GM13976 (cell line): ENCODE data around the gene PLXDC1.

Source experiments
- DNase-seq: peaks from one replicate; pipeline ENCODE4 v3.0.0; 2012; ENCODE audit warnings: low spot score
- CTCF ChIP-seq: IDR thresholded peaks from 2 replicates; pipeline ENCODE4 v1.5.1; 2012; ENCODE audit warnings: borderline replicate concordance, mild to moderate bottlenecking; ENCODE audit not compliant: insufficient read depth; ENCODE audit errors: extremely low read depth, missing control alignments, control extremely low read depth
- in situ Hi-C: fragments of 300-500 bp; cut with MboI; formaldehyde crosslinking; loops from one replicate; pipeline ENCODE4 v1.12.0; 2022; ENCODE audit warnings: low sequenced_read_pairs, mixed read lengths, inconsistent platforms; ENCODE audit not compliant: unreplicated experiment

PLXDC1 gene

GRCh38 chr17:39150104-39150634, 1.3 kb downstream of the PLXDC1 start:
- TF ChIP-seq CTCF: no peak
- in situ Hi-C loops: loop anchor here (10.0 kb wide), 1 partner anchor 165 kb away; no protein-coding TSS in a partner anchor

DNA sequence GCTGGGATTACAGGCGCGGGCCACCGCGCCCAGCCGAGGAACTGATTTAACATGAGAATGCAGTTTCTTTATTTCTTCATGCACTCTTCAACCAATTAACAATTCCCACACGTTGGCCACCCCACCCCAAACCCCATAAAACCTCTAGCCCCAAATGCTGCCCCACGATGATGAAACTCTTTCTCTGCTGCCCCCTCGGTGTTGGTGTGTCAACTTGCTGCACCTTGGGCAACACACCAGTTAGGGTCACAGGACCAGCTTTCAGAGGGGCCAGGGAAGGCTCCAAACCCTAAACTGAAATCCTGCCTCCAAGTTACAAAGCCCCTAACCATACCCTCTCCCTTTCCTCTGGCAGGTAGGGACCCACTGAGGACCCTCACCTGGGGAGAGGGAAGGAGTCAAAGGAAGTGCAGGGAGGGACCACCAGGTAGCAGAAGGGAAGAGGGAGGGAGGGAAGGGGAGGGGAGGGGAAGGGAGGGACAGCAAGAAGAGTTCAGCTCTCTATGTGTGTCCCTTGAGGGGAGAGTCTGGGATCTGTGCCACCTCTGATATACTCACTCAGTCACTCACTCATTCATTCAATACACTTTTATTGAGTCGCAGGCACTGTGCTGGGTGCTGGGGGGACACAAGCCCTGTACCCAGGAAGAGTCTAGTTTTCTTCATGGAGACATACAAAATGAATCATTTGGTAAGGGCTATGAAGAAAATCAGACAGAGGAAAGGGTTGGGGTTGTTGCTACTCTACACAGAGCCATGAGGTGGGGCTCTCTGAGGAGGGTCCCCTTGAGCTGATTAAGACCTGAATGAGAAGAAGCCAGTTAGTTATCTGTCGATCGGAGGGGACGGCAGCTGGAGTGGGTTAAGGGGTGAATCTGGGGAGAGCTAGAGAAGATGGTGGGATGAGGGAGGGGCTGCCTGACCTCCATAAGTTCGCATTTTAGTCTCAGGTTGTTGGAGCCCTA, 3.9 kb downstream of the PLXDC1 start:
- in situ Hi-C loops: no loop called here
- no peak for TF ChIP-seq CTCF
- no peak for DNase-seq

More at GRCh38 chr17:39150104-39150634, 1.3 kb downstream of the PLXDC1 start:
- no peak for DNase-seq

DNA sequence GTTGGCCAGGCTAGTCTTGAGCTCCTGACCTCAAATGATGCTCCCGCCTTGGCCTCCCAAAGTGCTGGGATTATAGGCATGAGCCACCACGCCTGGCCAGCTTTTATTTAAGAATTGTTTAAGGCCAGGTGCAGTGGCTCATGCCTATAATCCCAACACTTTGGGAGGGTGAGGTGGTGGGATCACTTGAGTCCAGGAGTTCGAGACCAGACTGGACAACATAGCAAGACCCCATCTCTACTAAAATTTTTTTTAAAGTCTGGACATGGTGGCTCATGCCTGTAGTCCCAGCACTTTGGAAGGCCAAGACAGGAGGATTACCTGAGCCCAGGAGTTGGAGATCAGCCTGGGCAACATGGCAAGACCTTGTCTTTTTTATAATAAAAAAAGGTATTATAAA, 5.2 kb downstream of the PLXDC1 start:
- DNase-seq: no peak
- TF ChIP-seq CTCF: no peak
- in situ Hi-C loops: no loop called here

DNA sequence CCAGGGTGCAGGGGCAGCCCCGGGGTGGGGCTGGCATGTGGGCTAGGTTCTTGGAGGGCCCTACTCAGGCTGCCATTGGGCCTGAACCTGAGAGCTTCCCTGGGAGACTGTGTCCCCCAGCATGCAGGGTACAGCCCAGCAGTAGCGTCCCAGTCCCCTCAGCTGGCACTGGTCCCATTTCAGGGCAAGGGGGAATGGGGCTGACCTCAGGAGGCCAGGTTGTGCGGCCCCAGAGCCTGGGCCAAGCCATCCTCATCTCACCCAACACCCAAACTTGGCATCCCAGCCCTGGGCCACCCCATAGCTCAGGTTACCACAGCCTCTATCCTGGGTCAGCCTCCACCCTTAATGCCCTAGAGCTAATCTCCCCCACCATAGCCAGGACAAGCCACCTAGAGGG, 6.3 kb downstream of the PLXDC1 start:
- no peak for TF ChIP-seq CTCF
- no peak for DNase-seq
- in situ Hi-C loops: no loop called here

DNA sequence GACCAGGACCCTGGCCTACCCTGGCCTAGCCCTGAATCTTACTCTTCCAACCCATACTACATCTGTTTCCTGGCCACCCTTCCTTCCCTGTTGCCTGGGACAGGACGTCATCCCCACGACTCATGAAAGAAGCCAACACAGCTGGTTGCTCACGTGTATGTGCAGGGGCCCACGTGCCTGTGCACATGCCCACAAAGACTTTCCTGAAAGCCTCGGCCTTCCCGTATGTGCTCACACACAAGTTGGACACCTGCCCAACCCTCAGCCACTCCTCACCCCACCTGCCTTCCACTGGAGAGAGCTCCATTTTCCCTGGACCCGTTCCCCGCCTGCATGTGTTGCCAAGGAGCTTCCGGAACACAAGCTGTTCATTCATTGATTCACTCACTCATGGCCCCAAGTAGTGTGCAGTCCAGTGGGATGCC, 7.0 kb downstream of the PLXDC1 start:
- TF ChIP-seq CTCF: no peak
- DNase-seq: no peak
- in situ Hi-C loops: no loop called here

- in situ Hi-C loops: no loop called here
- DNase-seq: no peak
- no peak for TF ChIP-seq CTCF
Measured at GRCh38 chr17:39143552-39144093, 7.8 kb downstream of the PLXDC1 start.
